OCI-LY1 (cell line): ENCODE data around the gene GDF10.

Experiments
- H2AFZ ChIP-seq: fragments of 200-600 bp; sonication (generic), shearing (Covaris generic); 2 replicates; pipeline ENCODE4 v1.6.0; 2014; ENCODE audit warnings: antibody characterized with exemption, mild to moderate bottlenecking, low read length
- H3F3A ChIP-seq: fragments of 200-600 bp; sonication (generic), shearing (Covaris generic); 2 replicates; pipeline ENCODE4 v1.6.0; 2014; ENCODE audit warnings: mild to moderate bottlenecking, antibody characterized with exemption, low read length, moderate library complexity; ENCODE audit not compliant: insufficient read depth
- H3K27ac ChIP-seq: fragments of 200-600 bp; sonication (generic); 2 replicates; pipeline ENCODE4 v1.5.1; 2014; ENCODE audit warnings: low read length, mixed run types, mild to moderate bottlenecking, low read depth; ENCODE audit not compliant: poor library complexity, severe bottlenecking
- H3K27me3 ChIP-seq: fragments of 200-600 bp; sonication (generic); 2 replicates; pipeline ENCODE4 v1.6.0; 2014; ENCODE audit warnings: antibody characterized with exemption, mild to moderate bottlenecking, low read length, moderate library complexity; ENCODE audit not compliant: insufficient read depth
- H3K36me3 ChIP-seq: fragments of 200-600 bp; sonication (generic); 2 replicates; pipeline ENCODE4 v1.6.1; 2014; ENCODE audit warnings: mild to moderate bottlenecking, antibody characterized with exemption, low read length, moderate library complexity, mixed read lengths; ENCODE audit not compliant: insufficient read depth
- H3K4me1 ChIP-seq: fragments of 200-600 bp; sonication (generic); 2 replicates; pipeline ENCODE4 v1.5.1; 2014; ENCODE audit warnings: mild to moderate bottlenecking, low read length, moderate library complexity; ENCODE audit not compliant: insufficient read depth, severe bottlenecking
- H3K4me2 ChIP-seq: fragments of 200-600 bp; sonication (generic), shearing (Covaris generic); 2 replicates; pipeline ENCODE4 v1.6.1; 2014; ENCODE audit warnings: low read length
- H3K4me3 ChIP-seq: fragments of 200-600 bp; sonication (generic); 2 replicates; pipeline ENCODE4 v1.5.1; 2014; ENCODE audit warnings: low read length, low read depth, mild to moderate bottlenecking, mixed read lengths; ENCODE audit not compliant: poor library complexity, severe bottlenecking
- H3K79me2 ChIP-seq: fragments of 200-600 bp; shearing (Covaris generic); 2 replicates; pipeline ENCODE4 v1.6.1; 2016; ENCODE audit warnings: mixed run types, low read length, mixed read lengths; ENCODE audit not compliant: insufficient read depth
- H3K9ac ChIP-seq: fragments of 200-600 bp; sonication (generic), shearing (Covaris generic); 2 replicates; pipeline ENCODE4 v1.6.1; 2014; ENCODE audit warnings: mild to moderate bottlenecking, low read length, mixed read lengths
- H3K9me2 ChIP-seq: fragments of 200-600 bp; sonication (generic), shearing (Covaris generic); 2 replicates; pipeline ENCODE4 v1.6.1; 2014; ENCODE audit warnings: low read depth, mild to moderate bottlenecking, low read length, mixed read lengths
- H3K9me3 ChIP-seq: fragments of 200-600 bp; shearing (Covaris generic); 2 replicates; pipeline ENCODE4 v1.6.1; 2014; ENCODE audit warnings: low read length, mixed read lengths
- H4K20me1 ChIP-seq: fragments of 200-600 bp; sonication (generic), shearing (Covaris generic); 2 replicates; pipeline ENCODE4 v1.6.0; 2016; ENCODE audit warnings: mild to moderate bottlenecking, low read length; ENCODE audit not compliant: insufficient read depth
- EZH2 ChIP-seq: fragments of 200-600 bp; sonication (generic), shearing (Covaris generic); IDR thresholded peaks from 2 replicates; pipeline ENCODE4 v1.8.0; 2017; ENCODE audit warnings: borderline replicate concordance, mixed run types, mild to moderate bottlenecking, antibody characterized with exemption, low read length, moderate library complexity, mixed read lengths
- TF ChIP-seq, protein P1 (sequence below): fragments of 200-600 bp; sonication (generic), shearing (Covaris generic); IDR thresholded peaks from 2 replicates; pipeline ENCODE4 v1.5.1; 2017; ENCODE audit warnings: mild to moderate bottlenecking, antibody characterized with exemption, low read length, moderate library complexity, mixed read lengths

Gene GDF10

DNA sequence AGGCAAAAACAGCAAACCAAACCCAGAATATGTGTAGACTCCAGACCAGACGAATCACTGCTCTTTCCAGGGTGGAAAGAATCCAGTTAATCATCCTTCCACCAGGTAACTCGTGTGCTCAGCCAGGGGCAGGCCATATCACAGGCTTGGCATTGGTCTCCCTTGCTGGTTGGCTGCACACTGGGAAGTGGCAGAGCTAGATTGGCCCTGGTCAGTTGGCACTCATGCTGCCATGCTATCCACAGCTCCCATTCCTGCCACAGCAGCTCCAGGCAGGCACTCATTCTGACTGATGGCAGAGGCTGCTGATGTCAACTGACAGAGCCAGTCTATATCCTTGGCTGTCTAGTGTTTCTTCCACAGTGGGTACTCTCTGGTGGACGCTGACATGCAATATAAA is 9.7 kb upstream of the GDF10 start:
- Histone ChIP-seq H3K4me3 (no peak overlapping the region), H3K9me3 (no peaks in the 10 kb centered on the region), H3K9ac (no peak overlapping the region), H3K79me2 (no peaks in the 10 kb centered on the region), H3K4me1 (no peaks in the 10 kb centered on the region), H3K27me3 (0 out of 2 replicates have a peak, but pooled peaks cover 12% of the 10 kb centered on the region), H3K9me2 (no peaks in the 10 kb centered on the region), H4K20me1 (no peaks in the 10 kb centered on the region), H3K4me2 (no peak overlapping the region), H3F3A (no peaks in the 10 kb centered on the region), H3K36me3 (no peaks in the 10 kb centered on the region), H3K27ac (no peak overlapping the region), H2AFZ (no peak overlapping the region)
- no peak for TF ChIP-seq EZH2
- TF ChIP-seq, protein P1, sequence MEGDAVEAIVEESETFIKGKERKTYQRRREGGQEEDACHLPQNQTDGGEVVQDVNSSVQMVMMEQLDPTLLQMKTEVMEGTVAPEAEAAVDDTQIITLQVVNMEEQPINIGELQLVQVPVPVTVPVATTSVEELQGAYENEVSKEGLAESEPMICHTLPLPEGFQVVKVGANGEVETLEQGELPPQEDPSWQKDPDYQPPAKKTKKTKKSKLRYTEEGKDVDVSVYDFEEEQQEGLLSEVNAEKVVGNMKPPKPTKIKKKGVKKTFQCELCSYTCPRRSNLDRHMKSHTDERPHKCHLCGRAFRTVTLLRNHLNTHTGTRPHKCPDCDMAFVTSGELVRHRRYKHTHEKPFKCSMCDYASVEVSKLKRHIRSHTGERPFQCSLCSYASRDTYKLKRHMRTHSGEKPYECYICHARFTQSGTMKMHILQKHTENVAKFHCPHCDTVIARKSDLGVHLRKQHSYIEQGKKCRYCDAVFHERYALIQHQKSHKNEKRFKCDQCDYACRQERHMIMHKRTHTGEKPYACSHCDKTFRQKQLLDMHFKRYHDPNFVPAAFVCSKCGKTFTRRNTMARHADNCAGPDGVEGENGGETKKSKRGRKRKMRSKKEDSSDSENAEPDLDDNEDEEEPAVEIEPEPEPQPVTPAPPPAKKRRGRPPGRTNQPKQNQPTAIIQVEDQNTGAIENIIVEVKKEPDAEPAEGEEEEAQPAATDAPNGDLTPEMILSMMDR: no peak

DNA sequence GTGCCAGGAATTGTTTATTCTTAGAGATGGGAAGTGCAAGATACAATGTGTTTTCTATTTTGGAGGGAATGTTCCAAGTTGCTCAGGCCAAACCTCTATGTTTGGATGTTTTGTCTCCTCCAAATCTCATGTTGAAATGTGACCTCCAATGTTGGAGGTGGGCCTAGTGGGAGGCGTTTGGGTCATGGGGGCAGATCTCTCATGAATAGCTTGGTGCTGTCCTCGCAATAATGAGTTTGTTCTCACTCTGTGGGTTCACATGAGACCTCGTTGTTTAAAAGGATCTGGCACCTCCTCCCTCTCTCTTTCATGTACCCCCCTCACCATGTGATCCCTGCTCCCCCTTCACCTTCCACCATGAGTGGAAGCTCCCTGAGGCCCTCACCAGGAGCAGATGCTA is 8.3 kb upstream of the GDF10 start:
- no peak overlapping the region for H3K9ac ChIP-seq
- no peaks in the 10 kb centered on the region for H4K20me1 ChIP-seq
- H3K27me3 ChIP-seq: 0 out of 2 replicates have a peak, but pooled peaks cover 5% of the 10 kb centered on the region
- H3K4me3 ChIP-seq: no peak overlapping the region
- no peaks in the 10 kb centered on the region for H3K4me1 ChIP-seq
- TF ChIP-seq, protein P1: no peak
- TF ChIP-seq EZH2: no peak
- no peaks in the 10 kb centered on the region for H3K79me2 ChIP-seq
- H3K9me2 ChIP-seq: no peaks in the 10 kb centered on the region
- no peak overlapping the region for H2AFZ ChIP-seq
- H3K9me3 ChIP-seq: no peaks in the 10 kb centered on the region
- no peaks in the 10 kb centered on the region for H3F3A ChIP-seq
- no peaks in the 10 kb centered on the region for H3K36me3 ChIP-seq
- H3K27ac ChIP-seq: no peak overlapping the region
- H3K4me2 ChIP-seq: no peak overlapping the region

DNA sequence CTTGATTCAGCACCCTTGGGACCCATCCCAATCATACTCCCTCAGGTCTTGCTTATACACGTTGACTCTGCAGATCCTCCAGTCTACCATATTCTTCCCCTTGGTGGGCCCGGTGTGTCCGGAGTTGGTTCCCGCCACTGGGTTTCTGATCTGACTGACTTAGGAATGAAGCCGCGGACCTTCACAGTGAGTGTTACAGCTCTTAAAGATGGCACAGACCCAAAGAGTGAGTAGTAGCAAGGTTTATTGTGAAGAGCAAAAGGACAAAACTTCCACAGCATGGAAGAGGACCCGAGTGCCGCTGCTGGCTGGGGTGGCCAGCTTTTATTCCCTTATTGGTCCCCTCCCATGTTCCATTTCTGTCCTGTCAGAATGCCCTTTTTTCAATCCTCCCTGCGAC is 5.9 kb upstream of the GDF10 start:
- no peak overlapping the region for H3K4me3 ChIP-seq
- H3F3A ChIP-seq: no peaks in the 10 kb centered on the region
- H3K36me3 ChIP-seq: no peaks in the 10 kb centered on the region
- no peak overlapping the region for H3K27ac ChIP-seq
- no peak for TF ChIP-seq EZH2
- TF ChIP-seq, protein P1: no peak
- H3K79me2 ChIP-seq: no peaks in the 10 kb centered on the region
- H3K27me3 ChIP-seq: 0 out of 2 replicates have a peak, but pooled peaks cover 5% of the 10 kb centered on the region
- no peak overlapping the region for H3K4me2 ChIP-seq
- H3K9me2 ChIP-seq: no peaks in the 10 kb centered on the region
- H3K9ac ChIP-seq: no peak overlapping the region
- H3K9me3 ChIP-seq: no peaks in the 10 kb centered on the region
- no peaks in the 10 kb centered on the region for H4K20me1 ChIP-seq
- H2AFZ ChIP-seq: no peak overlapping the region
- no peaks in the 10 kb centered on the region for H3K4me1 ChIP-seq
